GM21529 (cell line): ENCODE results near the gene KRT13.

ENCODE experiments used
- ATAC-seq: cut with Tn5 transposase; IDR thresholded peaks from one replicate; pipeline ENCODE4 v1.9.1; 2021; ENCODE audit not compliant: unreplicated experiment

KRT13 gene

GRCh38 chr17:41537990-41538389 lies 32.6 kb upstream of the KRT13 start:
- ATAC-seq: no peak

GRCh38 chr17:41537614-41537954 lies 32.2 kb upstream of the KRT13 start:
- ATAC-seq: no peak

GRCh38 chr17:41536741-41537613 lies 31.6 kb upstream of the KRT13 start:
- ATAC-seq: no peak

GRCh38 chr17:41535764-41536481 lies 30.5 kb upstream of the KRT13 start:
- ATAC-seq: no peak

GRCh38 chr17:41534899-41535546 lies 29.6 kb upstream of the KRT13 start:
- no peak for ATAC-seq

- no peak for ATAC-seq
These were observed 28.2 kb upstream of the KRT13 start for GRCh38 chr17:41533613-41534012.

- ATAC-seq: no peak
These were observed 27.6 kb upstream of the KRT13 start for GRCh38 chr17:41532947-41533570.

GRCh38 chr17:41531993-41532392 lies 26.6 kb upstream of the KRT13 start:
- no peak for ATAC-seq

GRCh38 chr17:41530062-41531048 lies 24.9 kb upstream of the KRT13 start:
- ATAC-seq: no peak

- ATAC-seq: no peak
These were observed 24.1 kb upstream of the KRT13 start for GRCh38 chr17:41529491-41529915.

- ATAC-seq: no peak
These were observed 23.5 kb upstream of the KRT13 start for GRCh38 chr17:41528959-41529353.

- no peak for ATAC-seq
These were observed 21.9 kb upstream of the KRT13 start for GRCh38 chr17:41527063-41528023.

- ATAC-seq: no peak
These were observed 18.8 kb upstream of the KRT13 start for GRCh38 chr17:41524261-41524660.

- ATAC-seq: no peak
These were observed 18.4 kb upstream of the KRT13 start for GRCh38 chr17:41523787-41524186.

- ATAC-seq: no peak
These were observed 17.8 kb upstream of the KRT13 start for GRCh38 chr17:41523225-41523593.

- ATAC-seq: no peak
These were observed 17.2 kb upstream of the KRT13 start for GRCh38 chr17:41522301-41523224.

GRCh38 chr17:41521574-41522261 lies 16.3 kb upstream of the KRT13 start:
- no peak for ATAC-seq
